ENCODE results near the gene CADPS. TPM values are rescaled to one million over a fixed set of nuclear protein-coding genes. Genes with fewer than 3 reads are reported as not detected.
A peak's percentile ranks its signal among the peaks of the same experiment; 100 is the strongest.

Gene CADPS
- total RNA-seq, 1 donor from 2014 or later, result 265 TPM

DNA sequence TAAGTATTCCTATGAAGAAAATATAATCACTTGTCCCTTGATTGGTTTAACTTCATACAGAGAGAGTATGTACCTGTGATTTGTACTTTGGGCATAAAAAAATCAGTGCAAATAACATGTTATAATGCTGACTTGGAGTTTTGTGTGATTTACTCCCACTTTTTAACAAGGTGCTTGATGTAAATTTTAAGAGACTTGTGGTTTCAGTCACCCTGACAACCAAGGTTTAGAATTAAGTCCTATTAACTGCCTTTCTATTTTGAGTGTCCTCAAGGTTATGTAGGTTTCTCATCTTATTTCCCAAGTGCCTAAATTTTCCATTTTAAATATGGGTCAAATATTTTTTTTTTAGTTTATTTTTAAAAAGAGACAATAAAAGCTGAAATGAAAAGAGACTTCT lies 244.6 kb downstream of the CADPS start:
- no peak for TF ChIP-seq CTCF (IDR thresholded peaks at IDR 0.05; ENCODE audit: partially characterized antibody, unreplicated experiment)
- no peaks in the 10 kb centered on the region for H3K27me3 Mint-ChIP-seq (ENCODE audit: unreplicated experiment)
- H3K9me3 Mint-ChIP-seq (ENCODE audit: unreplicated experiment), result peaks cover 1% of the 10 kb centered on the region
- no peaks in the 10 kb centered on the region for H3K36me3 Mint-ChIP-seq (ENCODE audit: unreplicated experiment)
- no peak for DNase-seq
- H3K4me3 Mint-ChIP-seq (ENCODE audit: unreplicated experiment), result no peak overlapping the region
- peaks cover 9% of the 10 kb centered on the region for H3K4me1 Mint-ChIP-seq (ENCODE audit: low read depth, unreplicated experiment)
- H3K27ac Mint-ChIP-seq (ENCODE audit: unreplicated experiment), result no peak overlapping the region

GRCh38 chr3:62625268-62625667 lies 249.9 kb downstream of the CADPS start:
- peaks cover 1% of the 10 kb centered on the region for H3K9me3 Mint-ChIP-seq (ENCODE audit: unreplicated experiment)
- no peaks in the 10 kb centered on the region for H3K27me3 Mint-ChIP-seq (ENCODE audit: unreplicated experiment)
- no peak overlapping the region for H3K27ac Mint-ChIP-seq (ENCODE audit: unreplicated experiment)
- H3K4me3 Mint-ChIP-seq (ENCODE audit: unreplicated experiment), result no peak overlapping the region
- DNase-seq, result no peak
- H3K36me3 Mint-ChIP-seq (ENCODE audit: unreplicated experiment), result no peaks in the 10 kb centered on the region
- TF ChIP-seq CTCF (IDR thresholded peaks at IDR 0.05; ENCODE audit: partially characterized antibody, unreplicated experiment), result no peak
- H3K4me1 Mint-ChIP-seq (ENCODE audit: low read depth, unreplicated experiment), result peaks cover 16% of the 10 kb centered on the region

- Mint-ChIP-seq H3K9me3 (ENCODE audit: unreplicated experiment) (peaks cover 1% of the 10 kb centered on the region), H3K4me3 (ENCODE audit: unreplicated experiment) (no peak overlapping the region), H3K36me3 (ENCODE audit: unreplicated experiment) (no peaks in the 10 kb centered on the region), H3K27ac (ENCODE audit: unreplicated experiment) (no peak overlapping the region), H3K27me3 (ENCODE audit: unreplicated experiment) (peaks cover 3% of the 10 kb centered on the region), H3K4me1 (ENCODE audit: low read depth, unreplicated experiment) (peaks cover 27% of the 10 kb centered on the region)
- DNase-seq, result no peak
- no peak for TF ChIP-seq CTCF (IDR thresholded peaks at IDR 0.05; ENCODE audit: partially characterized antibody, unreplicated experiment)
Measured at GRCh38 chr3:62624185-62624584, 251.0 kb downstream of the CADPS start.

- H3K4me3 Mint-ChIP-seq (ENCODE audit: unreplicated experiment), result no peak overlapping the region
- peaks cover 27% of the 10 kb centered on the region for H3K4me1 Mint-ChIP-seq (ENCODE audit: low read depth, unreplicated experiment)
- H3K27me3 Mint-ChIP-seq (ENCODE audit: unreplicated experiment), result peaks cover 3% of the 10 kb centered on the region
- DNase-seq, result no peak
- H3K9me3 Mint-ChIP-seq (ENCODE audit: unreplicated experiment), result no peaks in the 10 kb centered on the region
- no peaks in the 10 kb centered on the region for H3K36me3 Mint-ChIP-seq (ENCODE audit: unreplicated experiment)
- H3K27ac Mint-ChIP-seq (ENCODE audit: unreplicated experiment), result no peak overlapping the region
- TF ChIP-seq CTCF (IDR thresholded peaks at IDR 0.05; ENCODE audit: partially characterized antibody, unreplicated experiment), result peak; percentile 76
Measured at GRCh38 chr3:62622553-62623174, 252.6 kb downstream of the CADPS start.

- Mint-ChIP-seq H3K36me3 (ENCODE audit: unreplicated experiment) (no peaks in the 10 kb centered on the region), H3K9me3 (ENCODE audit: unreplicated experiment) (no peaks in the 10 kb centered on the region), H3K4me3 (ENCODE audit: unreplicated experiment) (peak overlapping the region; percentile 33), H3K27ac (ENCODE audit: unreplicated experiment) (no peak overlapping the region), H3K27me3 (ENCODE audit: unreplicated experiment) (peaks cover 3% of the 10 kb centered on the region), H3K4me1 (ENCODE audit: low read depth, unreplicated experiment) (peaks cover 29% of the 10 kb centered on the region)
- DNase-seq, result no peak
- no peak for TF ChIP-seq CTCF (IDR thresholded peaks at IDR 0.05; ENCODE audit: partially characterized antibody, unreplicated experiment)
Measured at GRCh38 chr3:62621925-62622324, 253.3 kb downstream of the CADPS start.

All from glutamatergic neuron (in vitro differentiated cells).